Panc1 (cell line): ENCODE measurements around the gene TNIK. TPM values are rescaled to one million over a fixed set of nuclear protein-coding genes. Genes with fewer than 3 reads are reported as not detected.

ENCODE experiments used
- ATAC-seq: fragments of 200-7000 bp; cut with Tn5 transposase; 2 replicates; pipeline ENCODE4 v1.9.1; 2020; ENCODE audit warnings: mild to moderate bottlenecking, moderate library complexity
- BruUV-seq: library from RNA; stranded (reverse); fragments of 400-500 nt; replicated peaks from 2 replicates; lab custom pipeline; 2021; lab: Mats Ljungman, UMichigan
- CTCF ChIA-PET: fragments of 300-600 bp; sonication (Branson Sonifier 250); formaldehyde crosslinking; loops from one replicate; lab custom pipeline; 2022; ENCODE audit warnings: antibody characterized with exemption; lab: Charles Lee
- POLR2A ChIA-PET: fragments of 300-600 bp; sonication (Branson Sonifier 250); formaldehyde crosslinking; loops from one replicate; lab custom pipeline; 2022; ENCODE audit warnings: antibody characterized with exemption; lab: Charles Lee
- DNase-seq: peaks from one replicate; pipeline ENCODE4 v3.0.0-alpha.2; 2010; ENCODE audit warnings: low read depth, low spot score
- H3K27ac ChIP-seq: 2 replicates; pipeline ENCODE4 v1.5.1; 2011; ENCODE audit warnings: mild to moderate bottlenecking, low read length, inconsistent platforms
- H3K27me3 ChIP-seq: fragments of 200-500 bp; sonication (Bioruptor generic); 2 replicates; pipeline ENCODE4 v1.6.0; 2014; ENCODE audit warnings: low read length, inconsistent platforms; ENCODE audit not compliant: control insufficient read depth, insufficient read depth
- H3K36me3 ChIP-seq: fragments of 200-500 bp; sonication (Bioruptor generic); 2 replicates; pipeline ENCODE4 v1.5.1; 2014; ENCODE audit warnings: inconsistent platforms, mild to moderate bottlenecking, low read length, moderate library complexity; ENCODE audit not compliant: control insufficient read depth, insufficient read depth
- H3K4me1 ChIP-seq: 2 replicates; pipeline ENCODE4 v1.5.1; 2011; ENCODE audit warnings: inconsistent platforms, mild to moderate bottlenecking, low read length, moderate library complexity; ENCODE audit not compliant: control insufficient read depth, insufficient read depth
- H3K4me3 ChIP-seq, 2 experiments: 2 replicates each; pipeline ENCODE4 v1.5.1; 2011 to 2012; ENCODE audit warnings: low read depth in 2 of 2, low read length in 2 of 2, mild to moderate bottlenecking in 2 of 2, inconsistent platforms in 1 of 2, moderate library complexity in 1 of 2
- H3K9me3 ChIP-seq: fragments of 200-500 bp; sonication (Bioruptor generic); 2 replicates; pipeline ENCODE4 v1.5.1; 2014; ENCODE audit warnings: low read depth, mild to moderate bottlenecking, inconsistent platforms, low read length, moderate library complexity; ENCODE audit not compliant: control insufficient read depth, insufficient read depth
- POLR2AphosphoS5 ChIP-seq: IDR thresholded peaks from 2 replicates; pipeline ENCODE4 v1.6.1; 2012; ENCODE audit warnings: mild to moderate bottlenecking, low read depth, low read length, moderate library complexity
- SIN3A ChIP-seq: IDR thresholded peaks from 2 replicates; pipeline ENCODE4 v1.6.1; 2012; ENCODE audit warnings: low read depth, mild to moderate bottlenecking, low read length, moderate library complexity, borderline replicate concordance; ENCODE audit not compliant: insufficient read depth
- TCF7L2 ChIP-seq: IDR thresholded peaks from 2 replicates; pipeline ENCODE4 v1.6.1; 2011; ENCODE audit warnings: mild to moderate bottlenecking, low read depth, low read length, inconsistent platforms
- in situ Hi-C: cut with HindIII; loops from 2 replicates; pipeline ENCODE4 v1.10.0; 2016; ENCODE audit warnings: low sequenced_read_pairs, low pct_unique_long_range_greater_than_20kb
- intact Hi-C: fragments of 100-400 bp; cut with micrococcal nuclease; formaldehyde crosslinking; loops from one replicate; pipeline ENCODE4 v1.10.0; 2022; ENCODE audit not compliant: unreplicated experiment
- total RNA-seq: library from RNA; stranded (reverse); gene quantifications from one replicate; pipeline ENCODE4 v1.2.1, GENCODE V29; 2021; ENCODE audit not compliant: unreplicated experiment
- TF ChIP-seq, protein P1 (sequence below): fragments of 450-650 bp; IDR thresholded peaks from 2 replicates; pipeline ENCODE4 v1.5.1; 2017; ENCODE audit warnings: mild to moderate bottlenecking
- TF ChIP-seq, protein P2 (sequence below), 2 experiments: IDR thresholded peaks; 2 replicates each; pipeline ENCODE4 v1.6.1; 2011 to 2012; ENCODE audit warnings: low read depth in 2 of 2, control low read depth in 1 of 2, low read length in 1 of 2, mild to moderate bottlenecking in 1 of 2, moderate library complexity in 1 of 2; ENCODE audit not compliant: insufficient read depth in 1 of 2

Gene TNIK
- total RNA-seq, 1 experiment from 2014 or later, result 1.9 TPM

DNA sequence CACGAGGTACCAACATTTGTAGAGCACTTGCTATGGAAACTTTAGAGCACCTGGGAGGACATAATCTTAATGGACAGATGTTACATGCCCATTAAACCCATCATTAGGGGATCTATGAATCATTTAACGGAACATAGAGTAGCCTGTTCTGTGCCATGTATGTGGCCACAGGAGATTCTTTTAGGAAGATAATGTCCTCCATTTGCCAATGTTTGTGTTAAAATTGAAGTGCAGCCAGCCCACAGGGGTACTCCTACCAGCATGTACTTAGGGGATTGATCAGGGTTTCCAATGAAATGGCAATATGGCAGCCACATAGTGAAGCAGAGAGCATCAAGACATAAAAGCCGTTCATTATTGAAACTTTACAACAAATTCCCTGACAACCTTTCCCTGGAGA, 70.7 kb downstream of the TNIK start:
- TF ChIP-seq, protein P1, sequence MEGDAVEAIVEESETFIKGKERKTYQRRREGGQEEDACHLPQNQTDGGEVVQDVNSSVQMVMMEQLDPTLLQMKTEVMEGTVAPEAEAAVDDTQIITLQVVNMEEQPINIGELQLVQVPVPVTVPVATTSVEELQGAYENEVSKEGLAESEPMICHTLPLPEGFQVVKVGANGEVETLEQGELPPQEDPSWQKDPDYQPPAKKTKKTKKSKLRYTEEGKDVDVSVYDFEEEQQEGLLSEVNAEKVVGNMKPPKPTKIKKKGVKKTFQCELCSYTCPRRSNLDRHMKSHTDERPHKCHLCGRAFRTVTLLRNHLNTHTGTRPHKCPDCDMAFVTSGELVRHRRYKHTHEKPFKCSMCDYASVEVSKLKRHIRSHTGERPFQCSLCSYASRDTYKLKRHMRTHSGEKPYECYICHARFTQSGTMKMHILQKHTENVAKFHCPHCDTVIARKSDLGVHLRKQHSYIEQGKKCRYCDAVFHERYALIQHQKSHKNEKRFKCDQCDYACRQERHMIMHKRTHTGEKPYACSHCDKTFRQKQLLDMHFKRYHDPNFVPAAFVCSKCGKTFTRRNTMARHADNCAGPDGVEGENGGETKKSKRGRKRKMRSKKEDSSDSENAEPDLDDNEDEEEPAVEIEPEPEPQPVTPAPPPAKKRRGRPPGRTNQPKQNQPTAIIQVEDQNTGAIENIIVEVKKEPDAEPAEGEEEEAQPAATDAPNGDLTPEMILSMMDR, result no peak
- TF ChIP-seq POLR2AphosphoS5, result no peak
- no peak for TF ChIP-seq TCF7L2
- TF ChIP-seq SIN3A, result no peak
- TF ChIP-seq, protein P2, sequence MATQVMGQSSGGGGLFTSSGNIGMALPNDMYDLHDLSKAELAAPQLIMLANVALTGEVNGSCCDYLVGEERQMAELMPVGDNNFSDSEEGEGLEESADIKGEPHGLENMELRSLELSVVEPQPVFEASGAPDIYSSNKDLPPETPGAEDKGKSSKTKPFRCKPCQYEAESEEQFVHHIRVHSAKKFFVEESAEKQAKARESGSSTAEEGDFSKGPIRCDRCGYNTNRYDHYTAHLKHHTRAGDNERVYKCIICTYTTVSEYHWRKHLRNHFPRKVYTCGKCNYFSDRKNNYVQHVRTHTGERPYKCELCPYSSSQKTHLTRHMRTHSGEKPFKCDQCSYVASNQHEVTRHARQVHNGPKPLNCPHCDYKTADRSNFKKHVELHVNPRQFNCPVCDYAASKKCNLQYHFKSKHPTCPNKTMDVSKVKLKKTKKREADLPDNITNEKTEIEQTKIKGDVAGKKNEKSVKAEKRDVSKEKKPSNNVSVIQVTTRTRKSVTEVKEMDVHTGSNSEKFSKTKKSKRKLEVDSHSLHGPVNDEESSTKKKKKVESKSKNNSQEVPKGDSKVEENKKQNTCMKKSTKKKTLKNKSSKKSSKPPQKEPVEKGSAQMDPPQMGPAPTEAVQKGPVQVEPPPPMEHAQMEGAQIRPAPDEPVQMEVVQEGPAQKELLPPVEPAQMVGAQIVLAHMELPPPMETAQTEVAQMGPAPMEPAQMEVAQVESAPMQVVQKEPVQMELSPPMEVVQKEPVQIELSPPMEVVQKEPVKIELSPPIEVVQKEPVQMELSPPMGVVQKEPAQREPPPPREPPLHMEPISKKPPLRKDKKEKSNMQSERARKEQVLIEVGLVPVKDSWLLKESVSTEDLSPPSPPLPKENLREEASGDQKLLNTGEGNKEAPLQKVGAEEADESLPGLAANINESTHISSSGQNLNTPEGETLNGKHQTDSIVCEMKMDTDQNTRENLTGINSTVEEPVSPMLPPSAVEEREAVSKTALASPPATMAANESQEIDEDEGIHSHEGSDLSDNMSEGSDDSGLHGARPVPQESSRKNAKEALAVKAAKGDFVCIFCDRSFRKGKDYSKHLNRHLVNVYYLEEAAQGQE (IDR thresholded peaks at IDR 0.05; ENCODE audit: insufficient read depth in 1 of 2, low read depth in 2 of 2, low read length in 1 of 2), result no peak
- ATAC-seq (no peak), DNase-seq (no peak)
- in situ Hi-C loops (no loop called here), intact Hi-C loops (no loop called here)
- no peak overlapping the region for H3K4me3 ChIP-seq
- no peak overlapping the region for H3K27ac ChIP-seq
- no peaks in the 10 kb centered on the region for H3K9me3 ChIP-seq
- H3K4me1 ChIP-seq, result no peaks in the 10 kb centered on the region
- no peaks in the 10 kb centered on the region for H3K27me3 ChIP-seq
- POLR2A ChIA-PET, result no interaction called here
- H3K36me3 ChIP-seq, result no peaks in the 10 kb centered on the region
- no TSS peak for BruUV-seq
- CTCF ChIA-PET, result no interaction called here

DNA sequence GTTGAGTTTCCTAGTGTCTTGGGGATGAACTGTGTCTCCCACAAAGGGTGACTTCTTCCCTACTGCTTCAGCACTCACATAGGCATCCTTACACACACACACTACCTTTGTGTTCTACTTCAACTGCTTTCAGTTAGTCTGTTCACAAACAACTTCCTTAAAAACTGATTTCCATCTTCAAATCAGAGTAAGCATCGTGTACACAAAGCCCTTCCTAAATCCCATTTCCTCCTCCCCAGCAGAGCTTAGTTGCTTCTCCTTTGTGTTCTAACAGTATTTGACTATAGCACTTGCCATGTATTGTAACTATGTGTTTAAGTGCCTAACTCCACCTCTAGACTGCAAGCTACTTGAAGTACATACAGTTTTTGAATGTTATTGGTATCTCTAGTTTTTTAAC, 71.7 kb downstream of the TNIK start:
- DNase-seq (no peak), ATAC-seq (no peak)
- intact Hi-C loops, result no loop called here
- in situ Hi-C loops, result no loop called here
- TF ChIP-seq POLR2AphosphoS5, result no peak
- H3K9me3 ChIP-seq, result no peaks in the 10 kb centered on the region
- no peaks in the 10 kb centered on the region for H3K4me1 ChIP-seq
- POLR2A ChIA-PET, result no interaction called here
- no peak overlapping the region for H3K4me3 ChIP-seq
- BruUV-seq, result no TSS peak
- no peaks in the 10 kb centered on the region for H3K36me3 ChIP-seq
- H3K27me3 ChIP-seq, result no peaks in the 10 kb centered on the region
- no peak overlapping the region for H3K27ac ChIP-seq
- CTCF ChIA-PET, result no interaction called here

DNA sequence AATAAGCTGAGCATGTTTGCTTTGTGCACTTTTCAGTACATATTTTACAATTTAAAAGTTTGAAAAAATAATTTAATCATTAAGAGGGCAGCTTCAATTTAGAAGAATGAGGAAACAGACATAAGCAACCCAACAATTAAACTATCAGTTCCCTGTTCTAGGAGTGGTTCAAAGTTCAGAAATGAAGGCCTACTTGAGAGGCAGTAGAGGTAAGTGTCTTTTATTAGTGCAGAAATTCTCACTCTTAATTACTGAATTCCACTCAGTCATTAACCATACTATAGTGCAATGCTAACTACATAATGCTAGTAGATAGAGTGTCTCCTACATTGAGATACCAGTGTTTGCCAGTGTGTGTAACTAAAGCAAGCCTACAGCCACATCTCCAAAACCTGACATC, 73.1 kb downstream of the TNIK start:
- Histone ChIP-seq H3K9me3 (no peaks in the 10 kb centered on the region), H3K27ac (no peak overlapping the region), H3K27me3 (no peaks in the 10 kb centered on the region), H3K4me1 (no peaks in the 10 kb centered on the region), H3K36me3 (no peaks in the 10 kb centered on the region), H3K4me3 (no peak overlapping the region)
- no TSS peak for BruUV-seq
- ChIA-PET POLR2A (no interaction called here), CTCF (no interaction called here)
- no peak for ATAC-seq
- no peak for DNase-seq
- TF ChIP-seq, protein P2 (IDR thresholded peaks at IDR 0.05; ENCODE audit: insufficient read depth in 1 of 2, low read depth in 2 of 2, low read length in 1 of 2), result no peak
- TF ChIP-seq POLR2AphosphoS5, result no peak
- TF ChIP-seq TCF7L2, result no peak
- TF ChIP-seq SIN3A, result no peak
- TF ChIP-seq, protein P1, result no peak
- in situ Hi-C loops, result no loop called here
- intact Hi-C loops, result no loop called here
